H1 (cell line): ENCODE measurements around the gene WDFY4.

Source experiments
- CEBPB ChIP-seq: IDR thresholded peaks from 2 replicates; pipeline ENCODE4 v1.6.1; 2012; ENCODE audit warnings: low read depth, low read length
- CTCF ChIP-seq, 3 experiments: IDR thresholded peaks; 1 replicate in 2 of 3; 2 replicates in 1 of 3; pipeline versions ENCODE4 v1.5.1 to v1.6.1; 2011; ENCODE audit warnings: low read length in 3 of 3, mild to moderate bottlenecking in 3 of 3, inconsistent platforms in 2 of 3, low read depth in 1 of 3, moderate library complexity in 1 of 3; ENCODE audit not compliant: insufficient read depth in 1 of 3; ENCODE audit errors: control extremely low read depth in 1 of 3
- RXRA ChIP-seq: IDR thresholded peaks from 2 replicates; pipeline ENCODE4 v1.6.1; 2011; ENCODE audit warnings: low read depth, mild to moderate bottlenecking, low read length, moderate library complexity; ENCODE audit not compliant: insufficient read depth
- SIN3A ChIP-seq, 2 experiments: IDR thresholded peaks in 1 of 2; conservative IDR thresholded peaks in 1 of 2; 2 replicates each; pipeline ENCODE4 v1.6.1; 2011 to 2012; ENCODE audit warnings: low read length in 2 of 2, improper control_type of control experiment in 1 of 2, low read depth in 1 of 2, mild to moderate bottlenecking in 1 of 2
- SP2 ChIP-seq: IDR thresholded peaks from 2 replicates; pipeline ENCODE4 v1.6.1; 2012; ENCODE audit warnings: mild to moderate bottlenecking, low read length, inconsistent platforms
- SUZ12 ChIP-seq: fragments of 200-600 bp; sonication (generic); IDR thresholded peaks from 2 replicates; pipeline ENCODE4 v1.6.1; 2012; ENCODE audit warnings: mild to moderate bottlenecking, inconsistent platforms, low read length, moderate library complexity, mixed read lengths
- TBP ChIP-seq: IDR thresholded peaks from 2 replicates; pipeline ENCODE4 v1.6.1; 2011; ENCODE audit warnings: low read depth, low read length, improper control_type of control experiment
- YY1 ChIP-seq: IDR thresholded peaks from 2 replicates; pipeline ENCODE4 v1.6.1; 2011; ENCODE audit warnings: low read depth, mild to moderate bottlenecking, low read length

GRCh38 chr10:48903151-48903550 lies 218.5 kb downstream of the WDFY4 start:
- TF ChIP-seq RXRA (no peak), SP2 (no peak), CTCF (IDR thresholded peaks at IDR 0.05; ENCODE audit: control extremely low read depth in 1 of 3, insufficient read depth in 1 of 3, low read depth in 1 of 3, low read length in 3 of 3) (no peak), SIN3A (conservative IDR thresholded peaks at IDR 0.05 in 1 of 2, IDR thresholded peaks at IDR 0.05 in 1 of 2; ENCODE audit: low read depth in 1 of 2, low read length in 2 of 2) (no peak), CEBPB (no peak), SUZ12 (no peak), YY1 (no peak), TBP (no peak)
